ENCODE data around the gene ATP10A. TPM values are rescaled to one million over a fixed set of nuclear protein-coding genes. Genes with fewer than 3 reads are reported as not detected.

The ATP10A gene
- polyA plus RNA-seq, 1 of the 3 experiments (the other 2 are of a cell fraction), result not detected

- TF ChIP-seq JUND (IDR thresholded peaks at IDR 0.05), result no peak
- TF ChIP-seq FOSL2 (IDR thresholded peaks at IDR 0.05; ENCODE audit: borderline replicate concordance, low read depth), result no peak
- TF ChIP-seq, protein P1, sequence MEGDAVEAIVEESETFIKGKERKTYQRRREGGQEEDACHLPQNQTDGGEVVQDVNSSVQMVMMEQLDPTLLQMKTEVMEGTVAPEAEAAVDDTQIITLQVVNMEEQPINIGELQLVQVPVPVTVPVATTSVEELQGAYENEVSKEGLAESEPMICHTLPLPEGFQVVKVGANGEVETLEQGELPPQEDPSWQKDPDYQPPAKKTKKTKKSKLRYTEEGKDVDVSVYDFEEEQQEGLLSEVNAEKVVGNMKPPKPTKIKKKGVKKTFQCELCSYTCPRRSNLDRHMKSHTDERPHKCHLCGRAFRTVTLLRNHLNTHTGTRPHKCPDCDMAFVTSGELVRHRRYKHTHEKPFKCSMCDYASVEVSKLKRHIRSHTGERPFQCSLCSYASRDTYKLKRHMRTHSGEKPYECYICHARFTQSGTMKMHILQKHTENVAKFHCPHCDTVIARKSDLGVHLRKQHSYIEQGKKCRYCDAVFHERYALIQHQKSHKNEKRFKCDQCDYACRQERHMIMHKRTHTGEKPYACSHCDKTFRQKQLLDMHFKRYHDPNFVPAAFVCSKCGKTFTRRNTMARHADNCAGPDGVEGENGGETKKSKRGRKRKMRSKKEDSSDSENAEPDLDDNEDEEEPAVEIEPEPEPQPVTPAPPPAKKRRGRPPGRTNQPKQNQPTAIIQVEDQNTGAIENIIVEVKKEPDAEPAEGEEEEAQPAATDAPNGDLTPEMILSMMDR (IDR thresholded peaks at IDR 0.05), result no peak
- TF ChIP-seq ELF1 (IDR thresholded peaks at IDR 0.05), result no peak
- no peak for TF ChIP-seq NFIC (IDR thresholded peaks at IDR 0.05; ENCODE audit: borderline replicate concordance)
- TF ChIP-seq GATA2 (CRISPR knock-in tag; IDR thresholded peaks at IDR 0.05), result no peak
- no peak for TF ChIP-seq RFX5 (IDR thresholded peaks at IDR 0.05; ENCODE audit: low read length)
- TF ChIP-seq EZH2phosphoT487 (IDR thresholded peaks at IDR 0.05; ENCODE audit: borderline replicate concordance, low read depth), result no peak
- TF ChIP-seq, protein P2, sequence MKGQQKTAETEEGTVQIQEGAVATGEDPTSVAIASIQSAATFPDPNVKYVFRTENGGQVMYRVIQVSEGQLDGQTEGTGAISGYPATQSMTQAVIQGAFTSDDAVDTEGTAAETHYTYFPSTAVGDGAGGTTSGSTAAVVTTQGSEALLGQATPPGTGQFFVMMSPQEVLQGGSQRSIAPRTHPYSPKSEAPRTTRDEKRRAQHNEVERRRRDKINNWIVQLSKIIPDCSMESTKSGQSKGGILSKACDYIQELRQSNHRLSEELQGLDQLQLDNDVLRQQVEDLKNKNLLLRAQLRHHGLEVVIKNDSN (IDR thresholded peaks at IDR 0.05; ENCODE audit: borderline replicate concordance, low read depth), result no peak
- no peak for TF ChIP-seq SMC3 (IDR thresholded peaks at IDR 0.05; ENCODE audit: low read depth, low read length)
- TF ChIP-seq YY1 (IDR thresholded peaks at IDR 0.05; ENCODE audit: low read depth), result no peak
- TF ChIP-seq TCF12 (IDR thresholded peaks at IDR 0.05), result no peak
- TF ChIP-seq FOXJ3 (CRISPR knock-in tag; IDR thresholded peaks at IDR 0.05), result no peak
- TF ChIP-seq, protein P3, sequence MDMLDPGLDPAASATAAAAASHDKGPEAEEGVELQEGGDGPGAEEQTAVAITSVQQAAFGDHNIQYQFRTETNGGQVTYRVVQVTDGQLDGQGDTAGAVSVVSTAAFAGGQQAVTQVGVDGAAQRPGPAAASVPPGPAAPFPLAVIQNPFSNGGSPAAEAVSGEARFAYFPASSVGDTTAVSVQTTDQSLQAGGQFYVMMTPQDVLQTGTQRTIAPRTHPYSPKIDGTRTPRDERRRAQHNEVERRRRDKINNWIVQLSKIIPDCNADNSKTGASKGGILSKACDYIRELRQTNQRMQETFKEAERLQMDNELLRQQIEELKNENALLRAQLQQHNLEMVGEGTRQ (IDR thresholded peaks at IDR 0.05; ENCODE audit: borderline replicate concordance, low read depth, low read length), result no peak
- TF ChIP-seq GABPA (IDR thresholded peaks at IDR 0.05; ENCODE audit: low read depth), result no peak
- no peak for TF ChIP-seq SIN3A (IDR thresholded peaks at IDR 0.05; ENCODE audit: borderline replicate concordance, low read depth, low read length)
- no peak for TF ChIP-seq MXI1 (IDR thresholded peaks at IDR 0.05; ENCODE audit: low read depth, low read length)
- no peak for TF ChIP-seq REST (IDR thresholded peaks at IDR 0.05; ENCODE audit: low read depth, low read length)
- no peak for TF ChIP-seq EP300 (IDR thresholded peaks at IDR 0.05; ENCODE audit: borderline replicate concordance in 1 of 2, low read depth in 1 of 2, low read length in 1 of 2)
- 63% methylated on average over 11 of the region's 14 CpGs for WGBS (ENCODE audit: low lambda C conversion rate)
- Histone ChIP-seq H4K20me1 (ENCODE audit: insufficient read depth) (no peaks in the 10 kb centered on the region), H2AFZ (ENCODE audit: low read depth) (no peak overlapping the region), H3F3A (replicated peaks; ENCODE audit: insufficient read depth) (no peaks in the 10 kb centered on the region), H3K9ac (no peak overlapping the region), H3K4me3 (ENCODE audit: low read depth in 2 of 2, low read length in 1 of 2) (no peak overlapping the region), H3K36me3 (replicated peaks in 1 of 2; ENCODE audit: control insufficient read depth in 1 of 2, insufficient read depth in 2 of 2, low read length in 1 of 2) (no peaks in the 10 kb centered on the region), H3K4me2 (no peak overlapping the region), H3K27ac (ENCODE audit: low read depth in 2 of 2, low read length in 1 of 2) (no peak overlapping the region), H3K9me2 (no peaks in the 10 kb centered on the region), H3K79me2 (ENCODE audit: insufficient read depth) (no peaks in the 10 kb centered on the region), H3K9me3 (no peaks in the 10 kb centered on the region), H3K4me1 (ENCODE audit: control insufficient read depth in 1 of 2, insufficient read depth in 2 of 2, low read depth in 1 of 2, low read length in 1 of 2) (peaks cover 5 to 9% of the 10 kb centered on the region in 2 experiments; a peak in 1 of 4 replicates), H3K27me3 (ENCODE audit: insufficient read depth) (no peaks in the 10 kb centered on the region)
- POLR2A ChIA-PET, result no interaction called here
- no peak for DNase-seq
- CTCF ChIA-PET, result no interaction called here
Measured at GRCh38 chr15:25844981-25845680, 18.0 kb downstream of the ATP10A start.
